Measurements from ENCODE around the gene EFNB3.

EFNB3 gene

GRCh38 chr17:7719661-7720060, 14.7 kb downstream of the EFNB3 start:
- DNase-seq = no peak

GRCh38 chr17:7720125-7720524, 15.1 kb downstream of the EFNB3 start:
- DNase-seq = no peak

DNA sequence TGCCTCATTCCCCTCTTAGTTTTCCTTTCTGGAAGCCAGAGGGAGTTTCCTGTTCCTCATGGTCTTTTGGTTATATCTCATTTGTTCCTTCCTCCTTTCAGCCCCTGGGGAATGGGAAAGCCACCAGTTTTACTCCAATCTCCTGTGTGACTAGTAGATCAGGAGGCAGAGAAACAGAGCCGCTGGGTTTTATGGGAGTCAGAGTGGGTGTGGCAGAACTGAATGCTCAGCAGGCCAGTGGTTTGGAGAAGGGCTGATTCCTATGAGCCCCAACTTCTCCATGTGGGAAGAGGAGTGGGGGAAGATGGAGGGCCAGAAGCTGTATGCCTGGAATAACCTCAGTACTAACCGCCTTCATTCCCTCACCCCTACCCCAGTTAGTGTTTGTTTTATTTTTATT, 16.6 kb downstream of the EFNB3 start:
- DNase-seq = no peak

DNA sequence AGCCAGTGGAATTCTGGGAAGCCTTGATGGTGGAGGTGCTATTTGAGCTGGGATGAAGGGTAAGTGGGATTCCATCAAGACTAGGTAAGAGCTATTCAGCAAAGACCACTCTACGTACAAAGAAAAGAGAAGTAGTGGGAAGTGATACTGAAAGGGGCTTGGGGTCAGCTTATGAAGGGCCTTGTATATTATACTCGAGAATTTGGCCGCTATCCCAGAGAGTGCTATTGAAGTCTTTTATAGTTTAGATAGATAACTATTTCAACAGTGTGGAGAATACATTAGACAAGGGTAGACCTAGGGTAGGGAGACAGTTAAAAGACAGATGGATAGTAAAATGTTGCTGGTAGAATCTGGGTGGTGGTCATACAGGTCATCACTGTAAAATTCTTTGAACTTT, 22.9 kb downstream of the EFNB3 start:
- no peak for DNase-seq

- no peak for DNase-seq
Measured at GRCh38 chr17:7729816-7730215, 24.8 kb downstream of the EFNB3 start.

DNA sequence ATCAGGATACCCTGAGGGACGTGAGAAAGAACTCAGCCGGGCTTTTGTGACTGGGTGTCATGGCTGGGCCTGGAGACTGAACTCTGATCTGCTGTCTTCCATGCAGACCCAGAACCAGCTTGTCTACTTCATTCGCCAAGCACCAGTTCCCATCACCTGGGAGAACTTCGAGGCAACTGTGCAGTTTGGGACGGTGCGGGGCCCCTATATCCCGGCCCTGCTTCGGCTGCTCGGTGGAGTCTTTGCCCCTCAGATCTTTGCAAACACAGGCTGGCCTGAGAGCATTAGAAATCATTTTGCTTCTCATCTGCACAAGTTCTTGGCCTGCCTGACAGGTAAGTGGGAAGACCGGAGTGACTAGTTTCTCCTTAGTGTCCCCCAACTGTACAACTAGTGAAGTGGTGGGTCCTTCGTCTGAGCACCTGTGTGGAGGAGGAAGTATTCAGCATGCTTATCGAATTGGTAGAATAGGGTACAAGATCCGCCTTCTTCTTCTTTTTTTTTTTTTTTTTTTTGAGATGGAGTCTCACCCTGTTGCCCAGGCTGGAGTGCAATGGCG, 28.1 kb downstream of the EFNB3 start:
- no peak for DNase-seq

GRCh38 chr17:7737601-7738000, 32.6 kb downstream of the EFNB3 start:
- DNase-seq = no peak

- no peak for DNase-seq
Measured at GRCh38 chr17:7739746-7740145, 34.7 kb downstream of the EFNB3 start.

DNA sequence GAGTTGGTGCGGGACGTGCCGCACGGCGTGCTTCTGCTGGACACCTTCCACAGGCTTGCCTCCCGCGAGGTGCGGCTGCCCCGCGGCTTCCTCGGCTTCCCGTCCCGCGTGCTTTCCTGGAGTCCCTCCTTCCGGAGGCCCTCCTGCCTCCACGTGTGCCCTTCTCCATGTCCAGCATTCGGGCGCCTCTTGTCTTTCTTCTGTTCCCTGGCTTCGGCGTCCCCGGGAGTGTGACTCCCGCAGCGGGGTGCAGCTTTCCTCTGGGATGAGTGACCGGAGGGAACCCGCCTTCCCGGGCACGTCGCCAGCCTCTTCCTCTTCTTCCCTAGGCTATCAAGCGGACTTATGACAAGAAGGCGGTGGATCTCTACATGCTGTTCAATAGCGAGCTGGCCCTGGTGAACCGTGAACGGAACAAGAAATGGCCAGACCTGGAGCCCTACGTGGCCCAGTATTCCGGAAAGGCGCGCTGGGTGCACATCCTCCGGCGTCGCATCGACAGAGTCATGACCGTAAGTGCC, 35.5 kb downstream of the EFNB3 start:
- DNase-seq = no peak

DNA sequence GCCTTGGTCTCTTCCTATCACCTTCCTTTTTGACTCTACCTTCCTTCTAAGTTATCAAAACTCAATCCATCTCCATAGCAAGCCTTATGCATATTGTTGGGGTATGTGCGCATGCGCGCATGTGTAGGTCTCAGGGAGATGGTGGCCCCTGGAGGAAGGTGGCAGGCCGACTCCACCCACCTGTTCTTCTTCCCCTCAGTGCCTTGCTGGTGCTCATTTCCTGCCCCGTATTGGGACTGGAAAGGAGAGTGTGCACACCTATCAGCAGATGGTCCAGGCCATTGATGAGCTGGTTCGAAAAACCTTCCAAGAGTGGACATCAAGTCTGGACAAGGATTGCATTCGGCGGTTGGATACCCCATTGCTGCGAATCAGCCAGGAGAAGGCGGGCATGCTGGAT, 37.7 kb downstream of the EFNB3 start:
- DNase-seq = no peak

GRCh38 chr17:7744416-7744815, 39.4 kb downstream of the EFNB3 start:
- DNase-seq = no peak

GRCh38 chr17:7745748-7746470, 40.9 kb downstream of the EFNB3 start:
- DNase-seq = no peak

GRCh38 chr17:7747635-7748071, 42.7 kb downstream of the EFNB3 start:
- DNase-seq = no peak

DNA sequence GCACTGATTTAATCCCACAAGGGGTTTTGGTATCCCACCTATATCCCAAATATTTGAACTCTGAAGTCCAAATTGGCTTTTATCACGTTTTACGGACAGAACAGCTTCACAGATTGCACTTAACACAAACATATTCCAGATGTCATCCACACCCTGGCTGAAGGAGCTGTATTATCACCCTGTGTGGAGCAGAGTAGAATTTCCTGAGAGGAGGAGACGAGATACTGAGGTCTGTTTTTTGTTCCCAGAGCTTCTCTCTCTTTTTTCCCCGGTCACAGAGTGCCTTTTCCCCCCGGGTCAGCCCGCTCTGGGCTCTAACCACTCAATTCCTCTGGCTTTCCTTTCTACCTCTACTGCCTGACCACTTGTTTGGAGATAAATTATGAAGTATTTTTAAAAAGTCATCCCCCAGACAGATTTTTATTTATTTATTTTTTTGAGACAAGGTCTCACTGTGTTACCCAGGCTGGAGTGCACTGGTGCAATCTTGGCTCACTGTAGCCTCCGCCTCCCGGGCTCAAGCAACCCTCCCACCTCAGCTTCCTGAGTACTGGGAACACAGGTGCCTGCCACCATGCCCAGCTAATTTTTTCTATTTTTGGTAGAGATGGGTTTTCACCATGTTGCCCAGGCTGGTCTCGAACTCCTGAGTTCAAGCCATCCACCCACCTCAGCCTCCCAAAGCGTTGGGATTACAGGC, 43.2 kb downstream of the EFNB3 start:
- DNase-seq = no peak

GRCh38 chr17:7750321-7750821, 45.4 kb downstream of the EFNB3 start:
- DNase-seq = no peak

- no peak for DNase-seq
Measured at GRCh38 chr17:7754656-7755055, 49.7 kb downstream of the EFNB3 start.

DNA sequence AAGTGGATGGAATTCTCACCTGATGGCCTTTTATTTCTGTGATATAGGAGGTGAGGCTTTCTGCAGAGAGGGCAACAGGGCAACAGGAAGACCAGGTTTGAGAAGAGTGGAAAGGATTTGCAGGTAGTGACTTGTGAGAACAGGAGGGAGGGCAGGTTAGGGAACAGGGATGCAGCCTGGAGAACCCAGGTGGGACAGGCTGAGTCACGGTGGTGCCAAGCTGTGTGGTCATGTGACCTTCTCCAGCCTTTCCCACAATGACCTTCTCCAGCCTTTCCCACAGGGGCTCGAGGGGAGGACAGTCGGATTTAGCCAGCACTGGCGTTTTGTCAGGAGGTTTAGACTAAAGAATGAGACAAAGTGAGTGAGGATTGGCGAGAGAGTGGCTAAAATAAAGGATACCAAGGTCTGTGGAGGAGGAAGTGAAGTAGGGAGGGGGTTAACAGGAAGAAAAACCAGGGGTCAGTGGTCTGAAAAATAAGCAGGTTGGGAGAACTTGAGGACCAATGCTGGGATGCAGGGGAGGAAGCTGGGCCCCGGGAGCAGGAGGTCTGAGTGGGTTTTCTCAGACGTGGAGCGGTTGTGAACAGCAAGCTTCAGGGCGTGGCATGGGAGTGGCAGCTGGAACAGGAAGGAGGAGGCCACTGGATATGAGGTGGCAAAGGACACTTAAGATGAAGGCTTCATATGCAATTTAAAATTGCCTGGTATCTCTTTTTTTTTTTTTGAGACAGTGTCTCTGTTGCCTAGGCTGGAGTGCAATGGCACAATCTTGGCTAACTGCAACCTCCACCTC, 50.3 kb downstream of the EFNB3 start:
- DNase-seq = no peak

- no peak for DNase-seq
Measured at GRCh38 chr17:7756968-7757367, 52.0 kb downstream of the EFNB3 start.

All from activated CD8-positive, alpha-beta memory T cell treated with anti-CD3 and anti-CD28 coated beads, Interleukin-2, amount 50 U/mL, for 4 hours (primary cell).